GM19468 (cell line): ENCODE measurements around the gene IRAG1.

Experiments
- ATAC-seq: cut with Tn5 transposase; IDR thresholded peaks from one replicate; pipeline ENCODE4 v1.9.1; 2021; ENCODE audit warnings: mild to moderate bottlenecking, moderate library complexity, moderate number of reproducible peaks; ENCODE audit not compliant: unreplicated experiment; ENCODE audit errors: extremely low read depth

The IRAG1 gene

DNA sequence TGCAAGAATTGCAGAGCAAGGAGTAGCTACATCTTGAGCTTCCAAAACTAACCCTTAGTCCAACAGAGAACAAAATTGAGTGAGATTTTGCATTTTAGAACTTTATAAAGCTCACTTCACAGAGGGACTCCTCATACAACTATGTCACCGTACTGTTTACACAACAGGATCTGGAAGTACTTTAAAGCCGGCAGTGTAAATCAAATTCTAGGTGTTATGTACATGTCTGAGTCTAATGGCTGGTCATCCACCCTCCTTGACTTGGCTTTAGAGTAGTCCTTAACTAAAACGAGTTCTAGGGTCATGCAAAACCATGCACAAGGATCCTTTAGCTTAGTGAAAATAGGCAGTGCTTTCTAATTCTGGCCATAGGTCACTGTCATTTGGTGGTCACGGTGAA lies 23.5 kb downstream of the IRAG1 start:
- no peak for ATAC-seq

DNA sequence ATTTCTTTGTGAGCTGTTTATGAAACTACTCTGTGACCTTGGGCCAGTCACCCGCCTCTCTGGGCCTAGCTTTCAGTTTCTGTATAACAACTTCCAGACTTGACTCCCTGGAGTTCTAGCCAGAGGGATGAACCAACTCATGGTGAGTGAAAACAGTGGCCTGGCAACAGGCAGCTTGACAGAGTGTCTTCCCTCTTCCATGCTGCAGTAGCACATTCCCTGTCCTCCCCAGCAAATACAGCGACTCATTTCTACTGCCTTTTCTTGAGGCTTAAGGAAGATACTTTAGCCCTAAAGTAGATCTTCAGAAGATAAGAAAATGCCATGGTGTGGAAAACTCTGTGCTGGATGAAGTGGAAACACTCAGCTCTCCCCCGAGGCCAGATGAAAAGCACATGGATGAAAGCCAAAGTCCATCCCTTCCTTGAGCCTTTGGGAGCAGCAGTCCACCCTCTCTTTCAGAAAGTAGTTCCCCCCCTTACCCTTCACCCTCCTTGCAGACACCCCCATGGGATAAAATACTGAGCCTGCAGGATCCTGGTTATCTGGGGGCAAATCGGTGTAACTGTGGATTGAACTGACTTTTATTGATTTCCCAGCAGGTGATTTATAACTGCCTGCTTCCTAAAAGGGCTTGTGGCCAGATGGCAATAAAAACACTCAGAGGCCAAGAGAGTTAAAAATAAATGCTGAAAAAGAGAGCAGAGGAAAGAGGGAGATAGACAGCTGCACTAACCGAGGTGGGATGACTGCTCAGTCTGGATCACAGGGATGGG lies 24.1 kb downstream of the IRAG1 start:
- no peak for ATAC-seq

- ATAC-seq, result no peak
These were observed 26.1 kb downstream of the IRAG1 start for GRCh38 chr11:10667521-10667885.

GRCh38 chr11:10666556-10667520 lies 26.7 kb downstream of the IRAG1 start:
- ATAC-seq, result no peak

DNA sequence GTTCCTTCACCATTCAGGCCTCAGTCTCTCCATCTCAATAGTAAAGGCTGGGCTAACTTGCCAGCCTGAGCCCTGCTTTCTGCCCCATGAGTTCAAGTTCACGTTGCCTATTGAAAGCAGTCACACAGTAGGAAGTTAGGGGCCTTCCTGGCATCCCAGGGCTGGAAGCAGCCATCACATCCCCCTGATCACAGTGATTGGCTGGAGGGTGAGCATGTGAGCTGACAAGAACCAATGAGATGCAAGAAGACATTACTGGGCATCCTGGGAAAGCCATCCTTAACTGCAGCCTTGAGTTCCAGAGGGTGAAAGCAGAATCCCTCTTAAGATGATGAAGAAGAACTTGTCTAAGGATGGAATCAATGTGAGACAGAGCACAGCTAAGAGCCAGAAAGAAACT lies 29.1 kb downstream of the IRAG1 start:
- no peak for ATAC-seq

DNA sequence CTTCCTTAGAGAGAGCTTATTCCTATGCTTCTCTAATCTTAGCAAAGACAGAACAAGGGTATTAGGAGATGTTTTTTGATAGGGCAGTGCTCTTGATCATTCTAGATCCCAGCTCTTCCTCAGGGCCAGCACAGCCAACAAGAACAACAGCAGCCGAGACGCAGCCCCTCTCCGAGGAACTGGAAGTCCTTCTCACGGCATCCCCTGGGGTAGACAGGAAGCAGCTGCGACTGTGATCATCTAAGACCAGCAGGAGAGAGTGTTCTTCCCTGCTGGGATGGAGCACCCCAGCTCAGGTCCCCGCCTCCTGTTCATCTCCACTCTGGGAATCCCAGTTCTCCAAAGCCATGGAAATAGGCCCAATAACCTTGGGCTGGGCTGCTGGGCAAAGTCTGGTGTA lies 29.6 kb downstream of the IRAG1 start:
- ATAC-seq, result no peak

DNA sequence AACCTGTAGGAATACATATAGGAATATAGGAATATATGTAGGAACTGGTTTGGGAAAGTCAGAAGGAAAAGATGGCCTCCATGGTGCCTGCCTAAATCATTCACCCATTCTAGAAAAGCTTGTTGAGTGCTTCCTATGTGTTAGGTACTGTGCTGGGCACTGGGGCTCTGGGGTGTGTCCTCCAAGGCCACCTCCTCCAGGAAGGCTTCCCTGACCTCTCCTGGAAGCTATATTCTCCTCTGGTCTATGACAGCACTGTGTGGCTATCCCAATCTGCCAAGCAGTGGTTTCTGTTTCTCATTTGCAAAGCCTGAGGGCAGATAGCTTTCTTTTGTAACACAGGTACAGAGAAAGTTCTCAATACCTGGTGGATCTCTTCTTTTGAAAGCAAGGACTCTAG lies 30.2 kb downstream of the IRAG1 start:
- no peak for ATAC-seq

DNA sequence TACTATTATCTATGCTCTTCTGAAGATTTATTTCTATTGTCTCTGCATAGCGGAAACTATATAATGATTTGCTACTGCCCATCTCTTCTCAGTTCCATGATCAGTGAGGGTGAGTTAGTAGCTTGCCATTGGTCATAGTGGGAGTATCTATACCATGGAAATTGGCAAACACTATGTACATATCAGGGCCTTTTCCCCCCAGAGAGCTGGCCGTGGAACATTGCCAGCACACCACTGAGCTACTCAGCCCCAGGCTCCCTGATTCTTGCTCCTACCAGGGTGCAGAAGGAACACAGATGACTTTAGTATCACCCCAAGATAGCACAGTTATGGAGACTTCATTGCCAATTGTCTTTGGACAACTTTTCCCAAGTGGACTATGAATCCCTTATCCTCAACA lies 33.2 kb downstream of the IRAG1 start:
- no peak for ATAC-seq

- ATAC-seq, result no peak
These were observed 34.0 kb downstream of the IRAG1 start for GRCh38 chr11:10659339-10660216.

- no peak for ATAC-seq
These were observed 34.8 kb downstream of the IRAG1 start for GRCh38 chr11:10658621-10659338.

- ATAC-seq, result no peak
These were observed 36.0 kb downstream of the IRAG1 start for GRCh38 chr11:10657308-10658271.

DNA sequence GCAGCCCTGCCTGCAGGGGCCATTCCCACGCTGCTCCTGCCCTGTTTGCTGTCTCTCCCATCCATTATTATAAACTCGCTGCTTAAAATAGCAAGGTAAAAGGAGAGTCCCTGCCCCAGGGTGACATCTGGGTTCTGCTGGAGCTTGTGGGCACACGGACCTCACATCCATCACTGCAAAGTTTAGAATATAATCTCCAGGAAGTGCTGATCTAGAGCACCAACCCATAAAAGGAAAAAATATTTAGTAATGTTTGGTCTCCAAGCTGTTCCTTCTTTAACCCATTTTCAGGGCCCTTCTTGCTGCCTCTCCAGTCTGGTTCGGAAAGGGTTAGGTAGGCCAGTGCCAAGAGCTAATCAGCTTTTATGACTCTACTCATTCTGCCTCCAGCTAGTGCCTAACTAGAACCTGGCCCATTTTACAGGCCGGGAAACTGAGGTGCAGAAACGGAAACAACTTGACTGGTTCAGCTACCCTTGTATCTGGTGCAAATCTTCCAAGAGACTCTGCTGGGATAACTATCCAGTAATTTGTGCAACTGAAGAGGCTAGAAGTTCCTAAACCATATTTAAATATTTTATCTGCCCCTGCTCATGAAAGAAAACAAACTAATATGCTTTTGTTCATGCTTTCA lies 37.5 kb downstream of the IRAG1 start:
- no peak for ATAC-seq

GRCh38 chr11:10655227-10655626 lies 38.3 kb downstream of the IRAG1 start:
- no peak for ATAC-seq

GRCh38 chr11:10654811-10655150 lies 38.8 kb downstream of the IRAG1 start:
- ATAC-seq, result no peak

- ATAC-seq, result no peak
These were observed 39.4 kb downstream of the IRAG1 start for GRCh38 chr11:10653946-10654810.

- no peak for ATAC-seq
These were observed 40.3 kb downstream of the IRAG1 start for GRCh38 chr11:10653261-10653660.

- ATAC-seq, result no peak
These were observed 41.7 kb downstream of the IRAG1 start for GRCh38 chr11:10651656-10652361.
